GM19467 (cell line): ENCODE measurements around the gene STRADA.
"Not testable (repeated sequence)": the region's sequence is repeated elsewhere in the genome, so short reads cannot be mapped to it uniquely, and the experiment has no call there.

ENCODE experiments used
- ATAC-seq: cut with Tn5 transposase; IDR thresholded peaks from one replicate; pipeline ENCODE4 v1.9.1; 2021; ENCODE audit warnings: mild to moderate bottlenecking, moderate library complexity; ENCODE audit not compliant: unreplicated experiment

Gene STRADA

GRCh38 chr17:63760771-63761539 is 19.4 kb upstream of the STRADA start:
- ATAC-seq: no peak

- no peak for ATAC-seq
Observed at GRCh38 chr17:63758428-63758827, 16.8 kb upstream of the STRADA start.

DNA sequence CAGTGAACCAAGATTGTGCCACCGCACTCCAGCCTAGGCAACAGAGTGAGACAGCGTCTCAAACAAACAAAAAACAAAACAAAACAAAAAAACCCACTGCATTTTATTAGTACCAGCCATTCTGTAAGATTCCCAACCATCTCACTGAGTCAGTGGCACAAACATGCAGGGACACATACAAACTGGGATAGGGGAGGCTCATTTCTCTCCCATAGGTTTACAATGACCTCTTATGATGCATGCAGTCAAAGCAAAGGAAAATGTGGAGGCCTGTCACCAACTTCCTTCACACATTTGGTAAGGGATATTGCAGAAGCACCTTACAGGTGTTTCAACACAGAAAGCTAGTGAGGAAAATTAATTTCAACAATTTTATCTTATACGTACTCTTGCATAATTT is 12.4 kb upstream of the STRADA start:
- no peak for ATAC-seq

DNA sequence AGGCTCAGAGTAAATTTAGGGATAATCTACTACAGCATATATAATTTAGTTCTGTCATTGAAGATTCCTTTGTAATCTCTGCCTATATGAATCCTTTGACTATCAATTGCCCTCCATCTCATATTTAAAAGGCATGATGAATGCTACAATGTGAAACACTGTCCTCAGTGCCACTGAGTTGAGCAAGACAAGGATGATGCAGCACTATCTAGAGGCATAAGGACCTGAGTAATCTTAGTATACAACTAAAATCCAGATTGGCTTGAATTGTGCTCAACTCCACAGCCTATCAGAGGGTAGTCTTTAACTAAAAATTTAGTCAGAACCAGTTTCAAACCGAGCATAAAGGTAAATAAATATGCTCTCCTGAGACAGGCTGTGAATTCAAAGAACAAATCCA is 11.6 kb upstream of the STRADA start:
- no peak for ATAC-seq

- ATAC-seq: no peak
Observed at GRCh38 chr17:63752707-63753106, 11.1 kb upstream of the STRADA start.

DNA sequence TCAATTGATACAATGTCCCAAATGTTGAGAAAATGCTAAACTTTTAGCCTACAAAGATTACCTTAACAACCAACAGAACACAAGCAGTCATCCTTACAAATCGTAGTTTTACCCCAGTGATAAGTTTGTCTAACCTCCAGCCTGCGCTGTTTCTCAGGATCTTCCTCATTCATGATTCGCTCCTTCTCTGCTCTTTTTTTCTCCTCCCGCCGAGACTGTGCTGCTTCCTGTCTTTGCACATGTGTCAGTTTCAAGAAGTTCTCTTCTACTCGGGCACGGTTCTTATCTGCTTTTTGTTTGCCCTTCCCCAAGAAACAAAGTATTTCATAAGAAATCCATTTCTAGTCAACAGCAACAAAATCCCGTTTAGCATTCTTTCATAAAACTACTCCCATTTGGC is 10.2 kb upstream of the STRADA start:
- ATAC-seq: no peak

DNA sequence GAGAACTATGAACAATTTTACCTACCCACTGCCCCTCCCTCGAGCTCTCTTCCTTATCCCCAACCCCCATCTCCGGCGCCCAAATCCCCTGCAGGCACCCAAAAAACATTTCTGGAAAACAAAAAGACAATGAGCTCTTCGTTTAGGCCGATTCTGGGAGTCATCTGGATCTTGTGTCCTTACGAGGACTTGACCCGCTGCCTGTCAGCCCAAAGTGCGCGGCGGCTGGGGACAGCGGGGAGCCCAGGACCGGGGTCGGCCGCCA is 524 bp downstream of the STRADA start:
- no peak for ATAC-seq

GRCh38 chr17:63740464-63741142 is 996 bp downstream of the STRADA start:
- no peak for ATAC-seq

- no peak for ATAC-seq
Observed at GRCh38 chr17:63735691-63736090, 5.9 kb downstream of the STRADA start.

DNA sequence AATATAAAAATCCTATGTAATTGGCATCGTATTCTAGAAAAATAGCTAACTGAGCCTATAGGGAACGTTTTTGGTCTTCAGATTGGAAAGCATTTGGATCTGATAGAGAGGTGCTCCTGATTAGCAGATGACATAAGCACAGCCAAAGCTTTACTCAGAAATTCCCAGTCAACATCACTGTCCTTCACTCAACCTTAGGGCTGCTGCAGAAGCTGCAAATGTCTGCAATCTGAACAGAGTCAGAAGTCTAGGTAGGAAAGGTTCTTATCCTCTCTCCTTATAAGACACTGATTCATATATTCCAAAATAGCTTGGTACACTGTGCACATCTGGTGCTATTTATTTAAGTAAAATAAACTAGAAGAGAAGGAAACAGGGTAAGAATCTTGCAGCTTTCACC is 19.2 kb downstream of the STRADA start:
- ATAC-seq: no peak

DNA sequence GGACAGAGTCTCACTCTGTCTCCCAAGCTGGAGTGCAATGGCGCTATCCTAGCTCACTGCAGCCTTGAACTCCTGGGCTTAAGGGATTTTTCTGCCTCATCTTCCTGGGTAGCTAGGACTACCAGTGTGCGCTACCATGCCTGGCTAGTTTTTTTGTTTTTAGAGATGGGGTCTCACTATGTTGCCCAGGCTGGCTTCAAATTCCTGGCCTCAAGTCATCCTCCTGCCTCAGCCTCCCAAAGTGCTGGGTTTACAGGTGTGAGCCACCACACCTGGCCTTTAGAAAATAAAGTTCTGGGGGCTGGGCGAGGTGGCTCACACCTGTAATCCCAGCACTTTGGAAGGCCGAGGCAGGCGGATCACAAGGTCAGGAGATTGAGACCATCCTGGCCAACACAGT is 21.4 kb downstream of the STRADA start:
- not testable (repeated sequence) for ATAC-seq

GRCh38 chr17:63718988-63719387 is 22.6 kb downstream of the STRADA start:
- ATAC-seq: no peak

- no peak for ATAC-seq
Observed at GRCh38 chr17:63716426-63716825, 25.2 kb downstream of the STRADA start.

DNA sequence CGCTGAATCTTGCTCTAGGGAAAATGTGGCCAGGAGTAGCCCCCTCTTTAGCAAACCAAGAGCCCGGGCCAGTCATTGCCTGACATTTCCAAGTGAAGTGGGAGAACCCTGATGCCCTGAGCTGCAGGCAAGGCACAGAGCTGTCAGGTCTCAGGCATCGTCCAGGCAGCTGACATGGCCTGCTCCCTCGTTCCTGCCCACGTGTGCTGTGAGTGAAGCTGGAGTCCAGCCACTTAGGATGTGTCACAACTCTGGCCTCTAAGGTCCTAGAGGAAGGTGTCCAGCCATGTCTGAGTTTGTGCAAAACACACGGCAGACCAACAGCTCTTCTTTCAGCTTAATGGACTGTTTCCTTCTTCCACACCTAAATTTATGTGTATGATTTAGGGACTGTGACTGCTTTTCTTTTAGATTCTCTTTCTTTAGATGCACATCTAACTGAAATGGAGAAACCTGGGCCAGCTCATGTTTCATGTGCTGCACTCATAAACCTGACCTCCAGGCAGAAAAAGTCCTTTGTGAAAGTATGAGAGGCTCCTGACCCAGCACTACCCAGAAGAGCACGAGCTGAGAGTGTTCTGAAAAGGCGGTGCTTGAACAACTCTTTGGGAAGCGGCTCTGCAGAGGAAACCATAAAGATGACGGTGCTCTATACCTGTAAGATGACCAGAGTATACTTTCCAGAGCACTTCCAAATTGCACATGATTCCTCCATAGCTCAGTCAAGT is 26.9 kb downstream of the STRADA start:
- no peak for ATAC-seq

DNA sequence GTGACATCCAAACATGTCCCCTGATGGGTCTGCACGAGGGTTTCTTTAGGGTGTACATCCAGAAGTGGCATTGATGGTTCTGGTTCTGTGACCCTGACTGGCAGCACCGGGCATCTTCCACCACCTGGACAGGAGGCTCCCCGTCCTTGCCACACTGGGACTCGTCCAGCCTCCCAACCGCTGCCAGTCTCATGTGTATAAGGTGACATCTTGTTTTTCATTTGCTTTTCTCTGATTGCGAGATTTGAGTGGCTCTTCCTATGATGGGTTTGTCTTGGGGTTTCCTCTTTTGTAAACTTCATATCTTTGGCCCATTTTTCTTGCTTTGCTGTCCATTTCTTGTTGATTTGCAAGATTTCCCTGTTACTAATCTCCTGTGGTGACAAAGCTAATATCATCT is 32.5 kb downstream of the STRADA start:
- ATAC-seq: no peak

DNA sequence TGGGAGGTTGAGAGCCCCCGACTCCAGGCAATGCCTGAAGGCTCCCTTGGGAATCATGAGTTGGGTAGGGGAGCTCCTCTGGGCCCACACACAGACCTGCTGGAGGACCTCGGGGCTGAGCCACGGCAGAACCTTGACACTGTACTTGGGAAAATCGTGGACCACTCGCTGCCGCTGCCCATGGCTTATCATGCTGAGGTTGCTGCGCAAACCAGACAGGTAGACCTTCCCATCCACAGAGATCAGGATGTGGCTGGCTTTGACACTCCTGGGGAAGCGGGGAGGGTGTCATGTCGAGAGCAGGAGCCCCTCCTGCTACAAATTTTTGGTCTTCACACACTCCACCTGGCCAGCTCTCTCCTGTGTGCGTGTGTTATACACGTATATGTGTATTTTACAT is 34.4 kb downstream of the STRADA start:
- ATAC-seq: no peak

DNA sequence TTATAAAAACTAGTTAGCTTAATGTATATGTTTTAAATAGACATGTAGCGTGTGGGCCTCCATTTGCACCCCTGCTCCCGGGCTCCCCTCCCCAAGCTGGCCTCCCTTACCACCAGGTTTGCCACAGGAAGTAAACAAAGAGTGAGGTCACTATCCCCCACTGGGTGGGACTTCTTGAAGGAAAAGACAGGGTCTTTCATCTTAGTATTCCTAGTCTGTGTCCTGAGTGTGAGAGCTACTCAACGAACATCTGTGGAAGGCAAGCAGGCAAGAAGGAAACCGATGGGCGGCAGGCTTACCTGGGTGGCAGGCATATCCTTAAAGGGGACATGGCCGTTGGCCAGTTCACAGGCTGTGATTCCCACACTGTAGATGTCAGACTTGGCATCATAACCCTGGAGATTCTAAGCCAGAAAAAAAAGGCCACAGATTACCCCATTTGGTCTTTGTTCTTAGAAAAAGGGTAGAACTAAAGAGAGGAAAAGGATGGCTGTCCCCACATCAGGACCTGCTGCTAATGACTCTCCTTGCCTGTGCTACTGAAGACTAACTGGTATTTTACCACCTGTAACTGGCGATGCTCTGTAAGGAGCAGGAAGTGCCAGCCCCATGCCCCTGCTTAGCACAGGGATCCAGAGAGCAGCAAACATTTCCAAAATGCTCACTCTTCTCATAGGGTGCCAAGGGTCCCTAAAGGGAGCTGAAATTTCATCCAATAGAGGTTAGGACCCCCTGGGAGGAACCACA is 35.1 kb downstream of the STRADA start:
- ATAC-seq: no peak

DNA sequence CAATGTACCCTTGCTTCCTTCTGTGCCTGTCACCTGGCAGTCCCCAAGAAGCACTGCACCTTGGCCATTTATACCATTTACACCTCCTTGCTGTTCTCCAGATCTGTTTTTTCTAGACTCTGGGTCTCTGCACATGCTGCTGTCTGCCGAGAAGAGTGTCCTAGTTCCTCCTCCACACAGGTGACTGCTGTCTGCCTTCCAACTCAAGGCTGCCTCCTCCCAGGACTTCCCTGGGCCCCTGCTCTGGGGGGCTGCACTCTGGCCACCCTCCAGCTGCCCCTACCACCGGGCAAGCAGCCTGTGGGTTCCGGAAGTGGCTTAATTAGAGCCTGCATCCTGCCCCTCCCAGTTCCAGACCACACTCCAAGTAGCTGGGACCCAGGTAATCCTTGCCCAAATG is 35.9 kb downstream of the STRADA start:
- ATAC-seq: no peak

- ATAC-seq: no peak
Observed at GRCh38 chr17:63704836-63705235, 36.8 kb downstream of the STRADA start.

DNA sequence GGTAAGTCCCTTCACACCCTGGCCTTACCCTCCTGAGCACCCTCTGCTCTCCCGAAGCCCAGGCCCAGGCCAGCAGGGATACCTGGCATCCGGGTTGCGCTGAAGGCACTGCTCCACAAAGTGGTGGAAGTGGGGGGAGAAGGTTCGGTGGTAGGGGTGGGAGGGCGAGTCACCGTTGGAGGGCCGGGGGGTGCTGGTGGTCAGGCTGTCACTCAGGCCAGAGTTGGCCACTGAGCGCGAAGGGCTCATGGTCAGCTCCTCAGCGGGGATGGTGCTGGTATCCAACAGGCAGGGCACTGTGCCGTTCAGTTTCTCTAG is 37.4 kb downstream of the STRADA start:
- ATAC-seq: no peak

GRCh38 chr17:63703556-63704258 is 37.9 kb downstream of the STRADA start:
- no peak for ATAC-seq
